Measurements from ENCODE around the gene PDE2A.

DNA sequence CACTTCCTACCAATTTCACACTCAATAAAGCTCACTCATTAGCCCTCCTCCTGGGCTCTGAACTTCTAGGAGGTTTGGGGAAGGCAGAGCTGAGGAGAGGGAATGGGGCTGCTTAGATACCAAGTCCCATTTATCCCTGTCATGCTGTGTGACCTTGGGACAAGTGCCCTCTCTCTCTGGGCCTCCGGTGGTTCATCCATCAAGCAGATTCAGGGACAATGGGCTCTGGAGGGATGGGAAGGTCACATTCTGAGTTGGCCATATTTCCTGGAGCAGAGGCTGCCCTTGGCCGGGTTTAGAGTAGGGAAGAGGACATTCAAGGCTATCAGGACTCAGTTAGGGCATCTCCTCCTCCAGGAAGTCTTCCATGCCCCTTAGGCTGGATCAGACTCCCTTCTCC, 66.7 kb downstream of the PDE2A start:
- TF ChIP-seq POLR2A (IDR thresholded peaks at IDR 0.05) = no peak
- TF ChIP-seq, protein P1, sequence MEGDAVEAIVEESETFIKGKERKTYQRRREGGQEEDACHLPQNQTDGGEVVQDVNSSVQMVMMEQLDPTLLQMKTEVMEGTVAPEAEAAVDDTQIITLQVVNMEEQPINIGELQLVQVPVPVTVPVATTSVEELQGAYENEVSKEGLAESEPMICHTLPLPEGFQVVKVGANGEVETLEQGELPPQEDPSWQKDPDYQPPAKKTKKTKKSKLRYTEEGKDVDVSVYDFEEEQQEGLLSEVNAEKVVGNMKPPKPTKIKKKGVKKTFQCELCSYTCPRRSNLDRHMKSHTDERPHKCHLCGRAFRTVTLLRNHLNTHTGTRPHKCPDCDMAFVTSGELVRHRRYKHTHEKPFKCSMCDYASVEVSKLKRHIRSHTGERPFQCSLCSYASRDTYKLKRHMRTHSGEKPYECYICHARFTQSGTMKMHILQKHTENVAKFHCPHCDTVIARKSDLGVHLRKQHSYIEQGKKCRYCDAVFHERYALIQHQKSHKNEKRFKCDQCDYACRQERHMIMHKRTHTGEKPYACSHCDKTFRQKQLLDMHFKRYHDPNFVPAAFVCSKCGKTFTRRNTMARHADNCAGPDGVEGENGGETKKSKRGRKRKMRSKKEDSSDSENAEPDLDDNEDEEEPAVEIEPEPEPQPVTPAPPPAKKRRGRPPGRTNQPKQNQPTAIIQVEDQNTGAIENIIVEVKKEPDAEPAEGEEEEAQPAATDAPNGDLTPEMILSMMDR (IDR thresholded peaks at IDR 0.05) = no peak

Data from breast epithelium (tissue), 3 donors.